Measurements from ENCODE around the gene CACNB3.
"Not testable (repeated sequence)": the region's sequence is repeated elsewhere in the genome, so short reads cannot be mapped to it uniquely, and the experiment has no call there.

The CACNB3 gene

GRCh38 chr12:48852734-48853688 is 34.7 kb downstream of the CACNB3 start:
- DNase-seq (ENCODE audit: low spot score) = peak; percentile 85
- in situ Hi-C loops (cut with MboI; ENCODE audit: low pct_unique_long_range_greater_than_20kb, low sequenced_read_pairs, unreplicated experiment) = no loop called here
- peak; percentile 85 for TF ChIP-seq CTCF (IDR thresholded peaks at IDR 0.05; ENCODE audit: extremely low read depth, insufficient read depth, missing control alignments)

GRCh38 chr12:48854488-48854887 is 36.2 kb downstream of the CACNB3 start:
- in situ Hi-C loops (cut with MboI; ENCODE audit: low pct_unique_long_range_greater_than_20kb, low sequenced_read_pairs, unreplicated experiment) = no loop called here
- no peak for TF ChIP-seq CTCF (IDR thresholded peaks at IDR 0.05; ENCODE audit: extremely low read depth, insufficient read depth, missing control alignments)
- DNase-seq (ENCODE audit: low spot score) = no peak

GRCh38 chr12:48854932-48855331 is 36.6 kb downstream of the CACNB3 start:
- DNase-seq (ENCODE audit: low spot score); in situ Hi-C loops (cut with MboI; ENCODE audit: low pct_unique_long_range_greater_than_20kb, low sequenced_read_pairs, unreplicated experiment): not testable (repeated sequence)

- DNase-seq (ENCODE audit: low spot score) = no peak
- no peak for TF ChIP-seq CTCF (IDR thresholded peaks at IDR 0.05; ENCODE audit: extremely low read depth, insufficient read depth, missing control alignments)
- in situ Hi-C loops (cut with MboI; ENCODE audit: low pct_unique_long_range_greater_than_20kb, low sequenced_read_pairs, unreplicated experiment) = no loop called here
Observed at GRCh38 chr12:48856379-48856778, 38.1 kb downstream of the CACNB3 start.

- in situ Hi-C loops (cut with MboI; ENCODE audit: low pct_unique_long_range_greater_than_20kb, low sequenced_read_pairs, unreplicated experiment) = no loop called here
- TF ChIP-seq CTCF (IDR thresholded peaks at IDR 0.05; ENCODE audit: extremely low read depth, insufficient read depth, missing control alignments) = no peak
- no peak for DNase-seq (ENCODE audit: low spot score)
Observed at GRCh38 chr12:48857278-48857994, 39.1 kb downstream of the CACNB3 start.

GRCh38 chr12:48858043-48858442 is 39.7 kb downstream of the CACNB3 start:
- in situ Hi-C loops (cut with MboI; ENCODE audit: low pct_unique_long_range_greater_than_20kb, low sequenced_read_pairs, unreplicated experiment) = no loop called here
- no peak for TF ChIP-seq CTCF (IDR thresholded peaks at IDR 0.05; ENCODE audit: extremely low read depth, insufficient read depth, missing control alignments)
- DNase-seq (ENCODE audit: low spot score) = no peak

GRCh38 chr12:48859607-48860006 is 41.3 kb downstream of the CACNB3 start:
- in situ Hi-C loops (cut with MboI; ENCODE audit: low pct_unique_long_range_greater_than_20kb, low sequenced_read_pairs, unreplicated experiment) = no loop called here
- no peak for TF ChIP-seq CTCF (IDR thresholded peaks at IDR 0.05; ENCODE audit: extremely low read depth, insufficient read depth, missing control alignments)
- DNase-seq (ENCODE audit: low spot score) = no peak

GRCh38 chr12:48860236-48860635 is 41.9 kb downstream of the CACNB3 start:
- in situ Hi-C loops (cut with MboI; ENCODE audit: low pct_unique_long_range_greater_than_20kb, low sequenced_read_pairs, unreplicated experiment); DNase-seq (ENCODE audit: low spot score): not testable (repeated sequence)
